Measurements from ENCODE around the gene C5orf15. TPM values are rescaled to one million over a fixed set of nuclear protein-coding genes. Genes with fewer than 3 reads are reported as not detected.
"Not testable (repeated sequence)": the region's sequence is repeated elsewhere in the genome, so short reads cannot be mapped to it uniquely, and the experiment has no call there.

Gene C5orf15
- total RNA-seq, 1 donor from 2014 or later: 113 TPM

DNA sequence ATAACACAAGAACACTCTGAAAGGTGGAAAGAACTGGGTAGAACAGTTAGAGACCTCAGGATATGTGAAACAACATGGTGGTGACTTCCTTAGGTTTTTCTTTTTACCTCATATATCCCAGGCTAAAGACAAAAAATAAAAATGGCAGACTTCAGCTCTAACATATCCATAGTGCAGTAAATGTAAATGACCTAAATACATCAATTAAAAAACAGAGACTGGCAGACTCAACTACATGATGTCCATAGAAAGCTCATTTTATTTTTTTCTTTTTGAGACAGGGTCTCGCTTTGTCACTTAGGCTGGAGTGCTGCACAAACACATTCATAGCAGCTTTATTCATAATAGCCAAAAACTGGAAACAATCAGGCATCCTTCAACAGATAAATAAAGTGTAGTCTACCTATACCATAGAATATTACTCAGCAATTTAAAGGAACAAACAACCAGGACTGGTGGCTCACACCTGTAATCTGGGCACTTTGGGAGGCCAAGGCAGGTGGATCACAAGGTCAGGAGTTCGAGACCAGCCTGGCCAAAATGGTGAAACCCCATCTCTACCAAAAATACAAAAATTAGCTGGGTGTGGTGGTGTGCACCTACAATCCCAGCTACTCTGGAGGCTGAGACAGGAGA is 4.8 kb downstream of the C5orf15 start:
- no peak for DNase-seq (ENCODE audit: low read depth)

DNA sequence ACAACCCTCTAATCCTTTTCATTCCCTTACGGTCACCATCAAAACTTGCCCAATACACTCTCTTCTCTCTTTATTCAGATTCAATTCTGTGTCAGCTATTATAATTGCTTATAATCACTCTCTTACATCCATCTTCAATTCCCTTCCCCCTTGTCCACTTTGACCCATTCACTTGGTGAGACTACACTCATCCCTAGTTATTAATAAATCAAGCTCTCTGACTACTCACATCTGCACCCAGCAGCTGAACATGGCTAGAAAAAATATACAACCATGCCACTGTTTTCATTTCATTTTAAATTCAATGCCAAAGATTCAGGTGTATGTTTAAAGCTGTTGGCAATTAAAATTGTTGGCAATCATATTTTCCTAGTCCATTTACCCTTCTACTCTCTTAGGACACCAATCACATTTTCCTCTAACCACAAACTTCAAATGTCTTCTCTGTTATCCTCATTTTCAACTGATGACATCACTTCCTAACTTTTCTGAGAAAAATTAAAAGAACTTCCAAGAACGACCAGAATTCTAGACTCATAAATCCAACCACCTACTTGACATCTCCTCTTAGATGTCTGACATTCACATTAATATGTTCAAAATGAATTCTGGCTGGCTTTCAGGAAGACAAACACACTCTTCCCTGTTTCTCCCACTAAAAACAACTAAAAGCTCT is 5.5 kb downstream of the C5orf15 start:
- peak; percentile 26 for DNase-seq (ENCODE audit: low read depth)

DNA sequence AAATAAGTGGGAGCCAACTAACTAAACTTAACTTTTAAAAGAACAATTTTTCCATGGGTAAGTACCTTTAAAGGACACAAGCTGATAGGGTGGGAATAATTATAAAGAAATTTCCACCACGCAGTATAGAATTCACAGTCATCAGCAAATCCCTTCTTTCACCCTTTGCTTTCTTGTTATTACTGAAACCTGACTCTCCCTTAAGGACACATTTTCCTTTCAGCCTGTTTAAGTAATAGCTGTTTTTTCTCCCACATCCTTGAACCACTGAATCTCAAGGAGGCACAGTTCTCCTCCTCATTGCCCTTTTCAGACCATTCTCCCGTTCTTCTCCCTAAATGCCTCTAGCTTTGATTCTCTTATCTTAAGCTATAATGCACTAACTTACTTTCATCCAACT is 6.3 kb downstream of the C5orf15 start:
- DNase-seq (ENCODE audit: low read depth): no peak

DNA sequence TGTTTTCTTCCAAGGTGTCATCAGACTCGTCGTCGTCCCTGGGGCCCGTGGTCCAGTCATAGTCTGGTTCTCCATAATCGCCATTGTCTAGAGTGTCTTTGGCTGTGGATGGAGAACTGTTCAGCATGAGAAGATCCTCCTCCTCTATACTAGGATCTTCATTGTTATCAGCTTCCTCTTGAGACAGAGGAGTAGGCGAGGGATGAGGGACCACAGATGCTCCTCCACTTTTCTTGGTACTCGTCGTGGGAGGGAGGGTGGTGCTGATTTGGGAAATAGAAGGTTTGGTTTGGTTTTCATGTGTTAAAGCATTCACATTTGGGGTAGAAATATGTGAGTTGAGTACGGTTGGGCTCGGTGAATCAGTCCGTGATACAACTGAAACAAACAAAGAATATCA is 8.8 kb downstream of the C5orf15 start:
- no peak for DNase-seq (ENCODE audit: low read depth)

DNA sequence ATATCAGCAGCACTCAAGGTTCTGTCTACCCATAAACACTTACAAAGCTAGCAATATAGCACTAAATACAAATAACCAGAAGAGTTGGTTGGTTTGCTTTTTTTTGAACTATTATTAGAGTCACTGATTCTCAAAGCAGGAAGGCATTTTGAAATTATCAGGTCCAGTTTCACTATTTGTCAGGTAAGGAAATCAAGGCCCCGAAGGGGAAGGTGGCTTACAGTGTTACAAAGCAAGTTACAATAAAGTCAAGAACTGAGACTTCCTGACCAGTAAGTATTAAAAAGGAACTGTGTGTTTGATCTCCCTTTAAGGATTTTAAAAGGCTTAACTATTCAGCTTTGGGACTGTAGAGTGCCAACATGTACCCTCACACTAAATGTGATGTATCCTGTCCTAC is 10.8 kb downstream of the C5orf15 start:
- no peak for DNase-seq (ENCODE audit: low read depth)

DNA sequence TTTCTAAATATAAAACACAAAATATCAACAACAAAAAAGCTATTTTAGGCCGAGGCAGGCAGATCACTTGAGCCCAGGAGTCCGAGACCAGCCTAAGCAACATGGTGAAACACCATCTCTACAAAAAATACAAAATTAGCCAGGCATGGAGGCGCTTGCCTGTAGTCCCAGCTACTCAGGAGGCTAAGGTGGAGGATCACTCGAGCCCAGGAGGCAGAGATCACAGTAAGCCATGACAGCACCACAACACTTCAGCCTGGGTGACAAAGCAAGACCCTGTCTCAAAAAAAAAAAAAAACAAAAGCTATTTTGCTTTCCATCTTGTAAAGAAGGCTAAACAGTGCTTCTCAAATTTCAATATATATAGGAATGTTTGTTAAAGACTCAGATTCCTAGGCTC is 11.3 kb downstream of the C5orf15 start:
- no peak for DNase-seq (ENCODE audit: low read depth)

DNA sequence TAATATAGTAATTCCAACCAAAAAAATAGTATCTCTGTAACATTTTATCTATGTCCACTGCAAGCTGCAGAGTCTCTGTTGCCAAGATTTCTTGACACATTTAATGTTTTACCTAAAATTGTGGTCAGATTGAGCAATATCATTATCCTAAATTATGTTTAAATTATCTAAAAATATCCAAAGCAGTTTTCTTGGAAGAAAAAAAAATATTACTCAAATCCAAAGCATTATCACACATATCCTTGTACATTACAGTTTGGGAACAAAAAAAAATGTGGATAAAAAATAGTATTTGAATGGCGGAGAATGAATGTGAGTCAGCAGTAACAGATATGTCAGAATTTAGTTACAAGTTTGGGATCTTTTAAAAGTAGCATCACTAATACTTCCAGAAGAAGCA is 12.2 kb downstream of the C5orf15 start:
- not testable (repeated sequence) for DNase-seq (ENCODE audit: low read depth)

DNA sequence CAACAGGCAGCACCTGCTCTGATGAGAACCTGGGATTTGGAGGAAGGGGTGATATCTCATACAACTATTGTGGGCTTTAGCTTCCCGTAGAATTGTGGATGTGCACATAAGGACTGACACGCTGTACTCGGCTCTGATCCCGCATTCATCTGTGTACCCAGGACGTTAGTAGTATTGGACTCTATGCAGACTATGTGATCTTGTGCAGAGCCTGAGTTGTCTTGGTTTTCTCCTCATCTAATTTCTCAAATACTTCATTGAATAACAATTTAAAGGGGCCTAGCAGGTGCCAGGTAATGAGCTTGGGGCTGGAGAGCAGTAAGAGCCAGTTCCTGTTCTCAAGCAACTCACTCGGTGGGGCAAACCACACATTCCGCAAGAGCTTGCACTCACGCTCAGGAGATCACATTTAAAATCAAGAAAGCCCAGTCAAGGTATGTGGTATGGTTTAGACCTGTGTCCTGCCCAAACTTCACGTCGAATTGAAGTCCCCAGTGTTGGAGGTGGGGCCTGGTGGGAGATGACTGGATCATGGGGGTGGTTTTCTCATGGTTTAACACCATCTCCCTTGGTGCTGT is 14.8 kb downstream of the C5orf15 start:
- DNase-seq (ENCODE audit: low read depth): no peak

DNA sequence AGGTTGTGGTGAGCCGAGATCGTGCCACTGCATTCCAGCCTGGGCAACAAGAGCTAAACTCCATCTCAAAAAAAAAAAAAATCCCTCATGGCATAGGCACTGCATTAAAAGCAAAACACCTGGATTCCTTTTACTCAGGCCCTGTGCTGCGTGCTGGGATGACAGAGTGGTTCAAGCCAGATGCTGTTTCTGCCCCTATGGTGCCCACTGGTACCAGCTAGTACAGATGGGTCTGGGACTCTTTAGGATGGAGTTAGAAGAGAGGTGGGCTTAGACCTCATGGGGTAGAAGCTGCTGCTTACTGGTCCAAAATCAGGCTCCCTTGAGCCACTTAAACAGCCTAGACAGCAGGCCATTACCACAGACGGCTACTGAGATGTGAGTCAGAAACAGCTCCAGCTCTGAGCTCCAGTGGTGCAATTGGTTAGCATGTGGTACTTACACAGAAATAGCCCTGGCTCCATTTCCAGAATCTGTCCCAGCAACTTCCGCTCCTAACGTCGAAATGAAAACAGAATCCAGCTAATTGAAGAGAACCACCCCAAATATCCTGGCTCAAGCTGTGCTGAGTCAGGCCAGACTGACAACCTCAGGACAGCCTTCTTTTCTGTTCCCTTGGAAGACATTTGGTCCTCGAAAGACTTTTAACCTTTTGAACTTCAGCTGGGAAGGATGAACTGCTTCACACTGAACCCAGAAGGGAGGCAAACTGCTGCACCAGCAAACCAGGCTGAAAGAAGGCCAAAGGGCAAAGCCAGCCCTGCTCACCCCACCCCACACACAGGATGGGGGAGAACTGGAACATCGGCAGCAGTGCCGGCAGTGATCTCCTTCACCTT is 15.5 kb downstream of the C5orf15 start:
- DNase-seq (ENCODE audit: low read depth): peak; percentile 79

DNA sequence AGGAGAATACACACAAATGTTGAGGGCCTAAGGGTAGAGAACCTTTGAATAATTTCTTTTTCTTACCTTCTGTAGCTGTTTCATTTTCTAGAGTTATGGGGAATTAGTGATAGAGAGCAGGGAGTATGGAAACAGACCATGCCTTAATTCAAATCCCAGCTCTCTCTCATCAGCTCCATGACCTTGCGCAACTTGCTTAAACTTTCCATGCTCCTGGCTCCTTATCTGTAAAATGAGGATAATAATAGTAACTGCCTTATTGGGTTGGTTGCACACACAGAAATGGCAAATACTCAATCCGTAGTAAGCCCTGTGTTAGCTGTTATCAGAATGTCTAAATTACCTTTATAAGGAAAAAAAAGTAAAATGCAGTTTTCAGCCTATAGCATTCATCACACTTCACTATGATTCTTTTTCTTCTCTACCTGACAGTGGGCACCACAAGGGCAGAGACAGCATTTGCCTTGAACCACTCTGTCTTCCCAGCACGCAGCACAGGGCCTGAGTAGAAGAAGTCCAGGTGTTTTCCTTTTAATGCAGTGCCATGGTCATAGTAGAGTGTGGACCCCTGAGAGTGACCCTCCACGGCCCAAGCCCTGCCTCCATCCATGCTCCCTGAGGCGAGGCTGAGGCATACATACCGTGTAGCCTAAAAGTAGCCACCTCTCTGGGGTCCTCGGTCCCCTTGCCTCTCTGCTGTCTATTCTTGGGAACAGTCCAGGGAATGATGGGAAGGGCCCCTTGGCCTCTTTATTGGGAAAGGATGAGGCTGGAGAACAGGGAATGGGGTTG is 17.4 kb downstream of the C5orf15 start:
- DNase-seq (ENCODE audit: low read depth): no peak

DNA sequence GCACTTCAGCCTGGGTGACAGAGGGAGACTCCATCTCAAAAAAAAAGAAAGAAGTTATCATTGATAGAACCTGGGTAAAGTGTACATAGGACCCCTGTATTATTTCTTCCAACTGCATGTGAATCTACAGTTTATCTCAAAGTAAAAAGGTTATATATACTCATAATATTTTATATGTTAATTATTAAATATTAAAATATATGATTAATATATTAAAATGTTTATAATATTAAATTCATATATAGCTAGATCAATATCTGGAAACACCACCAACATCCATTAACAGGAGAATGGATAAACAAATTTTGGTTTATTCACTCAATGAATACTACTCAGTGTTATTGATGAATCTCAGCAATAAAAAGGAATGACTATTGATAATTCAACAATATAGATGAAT is 19.7 kb downstream of the C5orf15 start:
- no peak for DNase-seq (ENCODE audit: low read depth)

DNA sequence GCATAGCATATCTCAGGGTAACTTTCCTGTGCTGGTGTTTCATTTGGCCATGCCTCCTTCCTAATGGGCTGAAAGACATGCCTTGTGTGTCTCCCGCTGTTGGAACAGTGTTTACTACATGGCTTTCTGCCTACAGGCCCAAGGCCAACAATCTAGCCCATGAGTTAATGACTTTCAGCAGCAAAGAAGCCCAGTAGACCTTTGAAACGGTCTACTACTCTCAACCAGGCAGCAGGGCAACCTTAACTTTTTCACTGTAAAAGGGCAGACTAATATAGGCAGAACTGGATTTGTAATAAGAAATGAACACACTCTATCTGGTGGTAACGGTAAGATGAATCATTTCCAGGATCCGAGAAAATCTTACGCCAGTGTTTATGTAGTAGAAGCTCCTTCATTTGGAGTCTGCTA is 21.0 kb downstream of the C5orf15 start:
- no peak for DNase-seq (ENCODE audit: low read depth)

DNA sequence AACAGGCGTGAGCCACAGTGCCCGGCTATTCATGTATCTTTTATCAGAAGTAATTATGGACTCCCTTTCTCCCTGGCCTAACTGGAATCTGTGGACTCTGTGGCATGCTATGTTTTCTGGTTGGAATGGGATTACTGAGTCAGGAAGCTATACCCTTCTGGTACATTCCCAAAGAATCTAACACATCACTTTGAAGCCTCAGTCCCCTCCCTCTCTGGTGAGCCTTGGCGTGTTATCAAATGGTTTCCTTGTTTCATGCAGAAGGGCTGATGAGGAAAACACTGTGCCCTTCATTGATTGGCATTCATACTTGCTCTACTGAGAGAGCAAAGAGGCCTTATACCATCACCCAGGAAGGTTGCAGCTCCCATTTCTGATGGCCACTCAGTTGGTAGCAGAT is 22.9 kb downstream of the C5orf15 start:
- no peak for DNase-seq (ENCODE audit: low read depth)

DNA sequence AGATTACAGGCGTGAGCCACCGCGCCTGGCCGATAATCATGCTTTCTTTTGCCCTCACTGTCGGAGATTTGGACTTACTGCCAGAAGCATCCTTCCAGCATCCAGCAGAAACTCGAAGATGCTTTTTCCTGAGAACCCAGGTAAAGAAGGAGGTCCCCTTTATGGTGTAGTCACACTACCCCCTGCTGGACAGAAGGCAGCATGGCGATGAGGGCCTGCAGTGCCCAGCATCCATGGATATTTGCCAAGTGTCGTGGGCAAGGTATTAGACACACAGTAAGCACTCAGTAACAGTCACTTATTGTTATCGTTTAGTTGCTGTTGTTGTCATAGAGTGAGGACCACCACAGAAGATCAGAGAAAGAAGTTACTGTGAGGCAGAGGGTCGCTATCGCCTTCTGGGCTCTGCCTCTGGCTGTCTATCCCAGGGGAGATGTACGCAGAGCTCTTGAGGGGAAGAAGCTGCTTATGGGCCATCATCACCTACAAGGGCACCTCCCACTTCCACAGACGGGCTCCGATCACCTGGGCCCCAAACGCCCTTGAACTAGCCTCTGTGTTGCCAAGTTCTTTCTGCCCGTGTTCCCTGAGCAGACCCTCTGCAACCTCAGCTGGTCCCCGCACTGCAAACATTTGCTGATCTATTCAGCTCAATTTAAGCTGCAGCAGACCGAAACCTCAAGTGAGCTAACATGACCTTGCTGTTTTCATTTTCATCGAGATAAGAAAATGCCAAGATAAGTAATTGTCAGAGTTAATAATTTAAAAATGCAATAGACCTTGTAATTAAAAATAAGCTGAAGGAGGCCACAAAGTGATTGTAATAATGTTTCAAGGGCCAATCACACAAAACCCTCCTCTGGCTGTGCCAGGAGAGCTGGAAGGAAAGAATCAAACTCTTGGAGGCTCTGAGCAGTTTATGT is 23.9 kb downstream of the C5orf15 start:
- peak; percentile 27 for DNase-seq (ENCODE audit: low read depth)

DNA sequence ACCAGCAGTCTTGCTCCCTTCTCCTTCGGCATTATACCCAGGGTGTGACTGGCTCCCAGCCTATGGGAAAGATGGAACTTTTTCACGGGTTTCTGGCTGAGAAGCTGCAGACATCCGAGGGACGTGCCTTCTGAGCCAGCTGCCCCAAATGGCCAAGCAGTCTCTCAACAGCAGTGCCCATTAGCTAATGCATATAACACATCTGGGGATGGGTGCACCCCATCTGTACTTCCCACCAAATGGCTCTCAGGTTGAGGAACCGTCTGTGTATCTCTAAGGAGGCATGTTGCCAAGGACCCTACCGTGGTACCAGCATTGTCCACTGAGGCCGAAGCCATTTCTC is 25.0 kb downstream of the C5orf15 start:
- no peak for DNase-seq (ENCODE audit: low read depth)

DNA sequence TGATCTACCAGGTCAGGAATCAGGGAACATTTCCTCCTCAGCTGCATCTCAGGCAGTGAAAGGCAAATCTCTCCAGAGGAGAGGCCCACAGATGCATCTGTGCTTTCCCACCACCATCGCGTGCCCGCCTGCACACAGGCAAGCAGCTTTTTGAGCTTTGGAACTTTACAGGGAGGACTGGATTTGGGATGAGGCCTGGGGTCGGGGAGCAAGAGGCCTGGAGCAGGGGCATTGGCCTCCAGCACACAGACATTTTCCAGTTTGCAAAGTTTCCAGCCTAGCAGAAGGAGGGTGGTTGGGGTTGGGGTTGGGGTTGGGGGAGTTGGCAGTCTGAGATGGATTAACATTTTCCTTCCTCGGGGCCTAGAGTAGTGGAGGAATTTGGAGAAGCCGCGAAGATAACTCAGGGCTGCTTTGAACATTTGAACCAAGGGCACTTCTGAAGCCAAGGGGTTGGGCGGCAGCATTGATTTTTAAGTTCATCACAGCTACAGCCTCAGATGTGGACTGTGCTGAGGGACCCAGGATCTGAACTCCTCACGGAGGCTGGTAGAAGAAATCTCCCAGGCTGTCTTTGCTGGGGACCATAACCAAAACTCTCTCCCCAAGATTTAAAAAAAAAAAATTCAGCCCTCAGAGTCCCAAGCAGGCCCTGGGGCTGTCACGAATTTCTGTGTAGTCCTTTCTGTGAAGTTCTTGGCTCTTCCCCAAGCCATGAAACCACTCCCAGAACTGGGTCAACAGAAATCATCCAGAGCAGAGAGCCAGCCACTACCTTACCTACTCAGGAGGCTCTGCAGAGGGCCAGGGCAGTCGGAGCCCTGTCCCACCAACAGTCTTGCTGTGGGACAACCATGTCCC is 25.6 kb downstream of the C5orf15 start:
- DNase-seq (ENCODE audit: low read depth): peak; percentile 30

DNA sequence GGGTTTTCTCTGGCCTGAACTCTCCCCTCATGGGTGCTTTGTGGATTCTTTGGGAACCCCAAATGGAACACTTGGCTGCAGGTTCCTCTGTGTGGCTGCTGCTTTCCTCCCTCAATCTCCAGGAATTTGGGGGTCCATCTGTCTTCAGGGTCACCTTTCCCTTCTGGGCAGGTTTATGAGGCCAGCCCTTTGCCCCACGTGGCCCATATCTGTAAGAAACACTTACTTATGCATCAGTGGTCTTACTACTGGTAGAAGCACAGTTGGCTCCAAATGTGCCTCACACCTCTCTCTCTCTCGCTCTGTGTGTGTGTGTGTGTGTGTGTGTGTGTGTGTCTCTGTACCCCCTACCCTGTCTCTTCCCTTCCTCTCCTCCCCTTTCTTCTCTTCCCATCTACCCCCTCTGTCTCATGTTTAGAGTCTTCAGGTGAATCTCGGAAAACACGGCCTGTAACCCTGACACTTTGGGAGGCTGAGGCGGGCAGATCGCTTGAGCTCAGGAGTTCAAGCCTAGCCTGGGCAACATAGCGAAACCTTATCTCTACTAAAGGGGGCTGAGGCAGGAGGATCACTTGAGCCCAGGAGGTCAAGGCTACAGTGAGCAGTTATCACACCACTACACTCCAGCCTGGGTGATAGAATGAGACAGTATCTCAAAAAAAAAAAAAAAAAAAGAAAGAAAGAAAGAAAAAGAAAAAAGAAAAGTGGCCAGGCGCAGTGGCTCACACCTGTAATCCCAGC is 26.8 kb downstream of the C5orf15 start:
- no peak for DNase-seq (ENCODE audit: low read depth)

DNA sequence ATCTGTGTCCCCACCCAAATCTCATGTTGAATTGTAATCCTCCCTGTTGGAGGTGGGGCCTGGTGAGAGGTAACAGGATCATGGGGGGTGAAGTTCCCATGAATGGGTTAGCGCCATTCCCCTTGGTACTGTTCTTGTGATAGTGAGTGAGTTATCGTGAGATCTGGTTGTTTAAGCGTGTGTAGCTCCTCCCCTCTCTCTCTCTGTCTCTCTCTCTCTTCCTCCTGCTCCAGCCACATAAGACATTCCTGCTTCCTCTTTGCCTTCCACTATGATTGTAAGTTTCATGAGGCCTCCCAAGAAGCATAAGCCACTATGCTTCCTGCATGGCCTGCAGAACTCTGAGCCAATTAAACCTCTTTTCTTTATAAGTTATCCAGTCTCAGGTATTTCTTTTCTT is 28.8 kb downstream of the C5orf15 start:
- no peak for DNase-seq (ENCODE audit: low read depth)

DNA sequence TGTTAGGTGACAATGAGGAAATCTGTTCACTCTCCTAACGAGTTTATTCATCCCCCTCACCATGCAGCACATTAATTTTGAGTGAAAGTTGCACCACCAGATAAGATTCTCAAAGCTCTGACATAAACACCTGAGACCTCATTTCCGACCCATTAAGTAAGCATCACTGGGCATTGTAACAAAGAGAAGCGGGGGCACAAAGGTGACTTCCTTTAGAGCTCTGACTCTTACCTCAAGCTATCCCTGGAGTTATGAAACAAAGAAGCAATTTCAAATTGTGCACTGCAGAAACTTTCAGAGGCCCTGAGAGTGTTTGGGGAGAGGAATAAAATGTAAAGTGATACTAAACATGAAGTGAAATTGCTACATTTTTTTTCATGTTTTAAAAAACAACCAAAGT is 29.5 kb downstream of the C5orf15 start:
- DNase-seq (ENCODE audit: low read depth): no peak

Measured in myocyte (in vitro differentiated cells).